ENCODE results near the gene FCN1.
"Not testable (repeated sequence)": the region's sequence is repeated elsewhere in the genome, so short reads cannot be mapped to it uniquely, and the experiment has no call there.

GRCh38 chr9:134857451-134857850, 60.3 kb downstream of the FCN1 start:
- not testable (repeated sequence) for TF ChIP-seq CTCF, POLR2A (IDR thresholded peaks at IDR 0.05)
